Measurements from ENCODE around the gene TSPAN18.

Gene TSPAN18

GRCh38 chr11:44978274-44978960 is 251.7 kb downstream of the TSPAN18 start:
- H3K4me3 ChIP-seq (ENCODE audit: low read depth, low read length), result no peak overlapping the region
- in situ Hi-C loops (cut with HindIII; ENCODE audit: low sequenced_read_pairs), result no loop called here
- TF ChIP-seq CTCF (IDR thresholded peaks at IDR 0.05; ENCODE audit: low read depth, low read length, missing control alignments), result no peak
- DNase-seq (ENCODE audit: low read depth), result no peak

GRCh38 chr11:44978961-44979331 is 252.2 kb downstream of the TSPAN18 start:
- no peak for TF ChIP-seq CTCF (IDR thresholded peaks at IDR 0.05; ENCODE audit: low read depth, low read length, missing control alignments)
- in situ Hi-C loops (cut with HindIII; ENCODE audit: low sequenced_read_pairs), result no loop called here
- H3K4me3 ChIP-seq (ENCODE audit: low read depth, low read length), result no peak overlapping the region
- DNase-seq (ENCODE audit: low read depth), result no peak

DNA sequence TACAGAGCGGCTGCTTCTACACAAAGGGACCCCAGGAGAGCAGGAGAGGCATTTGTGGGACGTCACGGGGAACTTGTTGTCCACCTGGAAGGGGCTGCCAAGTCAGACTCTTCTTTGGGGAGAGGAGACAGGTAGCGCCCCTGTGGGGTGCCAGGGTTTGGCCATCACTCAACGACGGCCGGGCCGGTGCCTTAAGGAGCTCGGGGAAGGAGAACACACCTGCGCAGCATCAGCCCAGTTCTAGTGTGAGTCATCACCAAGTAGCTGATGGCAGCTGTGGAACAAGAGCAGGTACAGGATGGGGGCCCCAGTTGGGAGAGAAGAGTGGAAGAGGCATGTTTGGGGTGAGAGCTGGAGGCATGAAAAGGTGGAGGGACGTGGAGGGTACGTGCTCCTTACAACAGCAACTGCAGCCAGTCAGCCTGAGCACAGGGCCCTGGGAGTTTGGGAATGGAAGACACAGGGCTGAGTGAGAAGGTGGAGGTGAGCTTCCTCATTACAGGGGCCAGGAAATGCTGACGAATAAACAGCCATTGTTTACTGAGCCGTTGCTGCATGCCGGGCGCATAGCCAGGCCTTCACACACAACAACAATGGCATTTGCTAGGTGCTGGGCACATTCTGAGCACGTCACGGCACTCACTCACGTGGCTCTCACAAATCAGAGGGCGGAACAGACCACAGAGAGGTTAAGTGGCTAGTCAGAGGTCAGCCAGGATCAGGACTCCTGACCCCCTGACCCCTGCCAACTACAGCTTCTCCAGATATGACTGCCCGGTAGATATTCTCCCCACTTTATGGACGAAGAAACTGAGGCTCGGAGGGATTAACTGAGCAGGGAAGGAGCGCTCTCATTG is 253.0 kb downstream of the TSPAN18 start:
- no peak for DNase-seq (ENCODE audit: low read depth)
- H3K4me3 ChIP-seq (ENCODE audit: low read depth, low read length), result no peak overlapping the region
- in situ Hi-C loops (cut with HindIII; ENCODE audit: low sequenced_read_pairs), result no loop called here
- TF ChIP-seq CTCF (IDR thresholded peaks at IDR 0.05; ENCODE audit: low read depth, low read length, missing control alignments), result no peak

DNA sequence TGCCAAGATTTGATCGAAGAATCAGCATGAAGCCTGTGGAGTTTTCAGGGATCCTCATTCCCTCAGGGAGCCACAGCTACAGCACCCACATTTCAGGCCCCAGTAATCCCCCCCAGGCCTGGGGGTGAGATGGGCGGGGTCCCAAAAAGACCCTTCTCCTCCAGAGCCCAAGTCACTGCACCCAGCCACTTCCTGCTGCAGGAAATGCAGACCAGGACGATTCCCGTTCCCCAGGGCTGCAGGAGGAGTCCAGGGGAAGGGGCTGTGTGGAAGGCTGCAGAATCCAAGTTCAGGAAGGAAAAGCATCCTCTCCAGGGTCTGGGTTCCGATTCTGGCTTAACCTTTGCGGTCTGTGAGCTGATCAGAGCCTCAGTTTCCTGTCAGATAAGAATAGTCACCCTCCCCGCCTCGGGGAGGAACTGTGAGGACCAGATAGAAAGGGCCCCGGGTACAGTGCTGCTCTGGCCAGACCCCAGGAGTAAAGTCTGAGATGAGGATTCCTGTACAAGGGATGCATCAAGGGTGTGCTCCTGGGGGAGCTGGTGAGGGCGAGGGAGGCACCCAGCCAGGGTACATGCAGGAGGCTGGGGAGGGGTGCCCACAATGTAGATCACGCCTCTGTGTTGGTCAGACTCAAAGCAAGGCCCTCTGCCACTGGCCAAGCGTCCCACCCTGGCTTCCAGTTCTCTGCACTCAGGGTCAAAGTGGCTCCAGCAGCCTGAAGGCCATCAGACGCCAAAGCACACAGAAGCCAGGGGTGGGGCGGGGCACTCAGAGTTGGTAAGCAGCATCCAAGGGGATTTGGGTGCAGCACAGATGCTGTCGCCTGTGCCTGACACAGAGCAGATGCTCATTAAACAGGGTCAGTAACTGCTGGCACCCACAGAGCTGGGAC is 254.0 kb downstream of the TSPAN18 start:
- in situ Hi-C loops (cut with HindIII; ENCODE audit: low sequenced_read_pairs), result no loop called here
- H3K4me3 ChIP-seq (ENCODE audit: low read depth, low read length), result no peak overlapping the region
- no peak for DNase-seq (ENCODE audit: low read depth)
- no peak for TF ChIP-seq CTCF (IDR thresholded peaks at IDR 0.05; ENCODE audit: low read depth, low read length, missing control alignments)
